HL-60 (cell line): ENCODE data around the gene SERPINA6.

ENCODE experiments used
- GABPA ChIP-seq: IDR thresholded peaks from 2 replicates; pipeline ENCODE4 v1.6.1; 2012; ENCODE audit warnings: low read depth
- POLR2AphosphoS5 ChIP-seq: IDR thresholded peaks from 2 replicates; pipeline ENCODE4 v1.6.1; 2012; ENCODE audit warnings: low read depth
- SPI1 ChIP-seq: IDR thresholded peaks from 2 replicates; pipeline ENCODE4 v1.6.1; 2012; ENCODE audit warnings: low read depth, mild to moderate bottlenecking, borderline replicate concordance
- TF ChIP-seq, protein P1 (sequence below): IDR thresholded peaks from one replicate; pipeline ENCODE4 v1.5.1; 2011; ENCODE audit warnings: low read length, control low read depth, inconsistent platforms; ENCODE audit not compliant: insufficient read depth
- TF ChIP-seq, protein P2 (sequence below): IDR thresholded peaks from 2 replicates; pipeline ENCODE4 v1.6.1; 2012; ENCODE audit warnings: low read depth; ENCODE audit not compliant: insufficient replicate concordance

DNA sequence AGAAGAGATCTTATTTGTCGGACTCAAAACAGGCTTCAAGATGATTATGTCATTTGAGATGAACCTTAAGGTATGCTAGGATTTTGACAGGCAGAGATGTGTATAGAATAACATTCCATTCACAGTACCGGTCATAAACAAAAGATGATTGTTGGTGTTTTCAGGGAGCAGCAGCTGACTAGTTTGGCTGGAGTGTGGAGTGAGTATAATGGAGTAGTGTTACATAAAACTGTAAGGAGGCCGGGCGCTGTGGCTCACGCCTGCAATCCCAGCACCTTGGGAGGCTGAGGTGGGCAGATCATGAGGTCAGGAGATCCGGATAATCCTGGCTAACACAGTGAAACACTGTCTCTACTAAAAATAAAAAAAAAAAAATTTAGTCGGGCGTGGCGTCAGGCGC is 54.0 kb downstream of the SERPINA6 start:
- TF ChIP-seq, protein P1, sequence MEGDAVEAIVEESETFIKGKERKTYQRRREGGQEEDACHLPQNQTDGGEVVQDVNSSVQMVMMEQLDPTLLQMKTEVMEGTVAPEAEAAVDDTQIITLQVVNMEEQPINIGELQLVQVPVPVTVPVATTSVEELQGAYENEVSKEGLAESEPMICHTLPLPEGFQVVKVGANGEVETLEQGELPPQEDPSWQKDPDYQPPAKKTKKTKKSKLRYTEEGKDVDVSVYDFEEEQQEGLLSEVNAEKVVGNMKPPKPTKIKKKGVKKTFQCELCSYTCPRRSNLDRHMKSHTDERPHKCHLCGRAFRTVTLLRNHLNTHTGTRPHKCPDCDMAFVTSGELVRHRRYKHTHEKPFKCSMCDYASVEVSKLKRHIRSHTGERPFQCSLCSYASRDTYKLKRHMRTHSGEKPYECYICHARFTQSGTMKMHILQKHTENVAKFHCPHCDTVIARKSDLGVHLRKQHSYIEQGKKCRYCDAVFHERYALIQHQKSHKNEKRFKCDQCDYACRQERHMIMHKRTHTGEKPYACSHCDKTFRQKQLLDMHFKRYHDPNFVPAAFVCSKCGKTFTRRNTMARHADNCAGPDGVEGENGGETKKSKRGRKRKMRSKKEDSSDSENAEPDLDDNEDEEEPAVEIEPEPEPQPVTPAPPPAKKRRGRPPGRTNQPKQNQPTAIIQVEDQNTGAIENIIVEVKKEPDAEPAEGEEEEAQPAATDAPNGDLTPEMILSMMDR = no peak
- TF ChIP-seq POLR2AphosphoS5 (no peak), SPI1 (no peak), GABPA (no peak)
- TF ChIP-seq, protein P2, sequence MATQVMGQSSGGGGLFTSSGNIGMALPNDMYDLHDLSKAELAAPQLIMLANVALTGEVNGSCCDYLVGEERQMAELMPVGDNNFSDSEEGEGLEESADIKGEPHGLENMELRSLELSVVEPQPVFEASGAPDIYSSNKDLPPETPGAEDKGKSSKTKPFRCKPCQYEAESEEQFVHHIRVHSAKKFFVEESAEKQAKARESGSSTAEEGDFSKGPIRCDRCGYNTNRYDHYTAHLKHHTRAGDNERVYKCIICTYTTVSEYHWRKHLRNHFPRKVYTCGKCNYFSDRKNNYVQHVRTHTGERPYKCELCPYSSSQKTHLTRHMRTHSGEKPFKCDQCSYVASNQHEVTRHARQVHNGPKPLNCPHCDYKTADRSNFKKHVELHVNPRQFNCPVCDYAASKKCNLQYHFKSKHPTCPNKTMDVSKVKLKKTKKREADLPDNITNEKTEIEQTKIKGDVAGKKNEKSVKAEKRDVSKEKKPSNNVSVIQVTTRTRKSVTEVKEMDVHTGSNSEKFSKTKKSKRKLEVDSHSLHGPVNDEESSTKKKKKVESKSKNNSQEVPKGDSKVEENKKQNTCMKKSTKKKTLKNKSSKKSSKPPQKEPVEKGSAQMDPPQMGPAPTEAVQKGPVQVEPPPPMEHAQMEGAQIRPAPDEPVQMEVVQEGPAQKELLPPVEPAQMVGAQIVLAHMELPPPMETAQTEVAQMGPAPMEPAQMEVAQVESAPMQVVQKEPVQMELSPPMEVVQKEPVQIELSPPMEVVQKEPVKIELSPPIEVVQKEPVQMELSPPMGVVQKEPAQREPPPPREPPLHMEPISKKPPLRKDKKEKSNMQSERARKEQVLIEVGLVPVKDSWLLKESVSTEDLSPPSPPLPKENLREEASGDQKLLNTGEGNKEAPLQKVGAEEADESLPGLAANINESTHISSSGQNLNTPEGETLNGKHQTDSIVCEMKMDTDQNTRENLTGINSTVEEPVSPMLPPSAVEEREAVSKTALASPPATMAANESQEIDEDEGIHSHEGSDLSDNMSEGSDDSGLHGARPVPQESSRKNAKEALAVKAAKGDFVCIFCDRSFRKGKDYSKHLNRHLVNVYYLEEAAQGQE = no peak
